Endothelial cell of umbilical vein (primary cell): ENCODE results near the gene DDOST. TPM values are rescaled to one million over a fixed set of nuclear protein-coding genes. Genes with fewer than 3 reads are reported as not detected.

ENCODE experiments used
- BruUV-seq: library from RNA; stranded (reverse); fragments of 400-500 nt; replicated peaks from 2 replicates; lab custom pipeline; 2021; lab: Mats Ljungman, UMichigan
- CTCF ChIA-PET: fragments of 300-600, 350-600 bp; sonication (Branson Sonifier 250); formaldehyde crosslinking; loops from one replicate; lab custom pipeline; 2021; ENCODE audit warnings: antibody characterized with exemption, inconsistent platforms; lab: Charles Lee
- POLR2A ChIA-PET: fragments of 300-600, 350-600 bp; sonication (Branson Sonifier 250); formaldehyde crosslinking; loops from one replicate; lab custom pipeline; 2021; ENCODE audit warnings: antibody characterized with exemption, inconsistent platforms; lab: Charles Lee
- DNase-seq: peaks from one replicate; pipeline ENCODE4 v3.0.0-alpha.2; 2011; ENCODE audit warnings: low read depth, low spot score
- FAIRE-seq: peaks from 2 replicates; lab custom pipeline; 2011; peaks lifted over from hg19 to GRCh38; lab: Jason Lieb, UNC
- H2AFZ ChIP-seq: 2 replicates; pipeline ENCODE4 v1.6.0; 2012; ENCODE audit warnings: low read depth, low read length, control low read depth, inconsistent platforms
- H3K27ac ChIP-seq: 2 replicates; pipeline ENCODE4 v1.5.1; 2011; ENCODE audit warnings: low read depth, mild to moderate bottlenecking, control low read depth, low read length, moderate library complexity; ENCODE audit not compliant: insufficient read depth
- H3K27me3 ChIP-seq, 2 experiments: 2 replicates each; pipeline versions ENCODE4 v1.6.0 to v1.6.1; 2011; ENCODE audit warnings: low read length in 2 of 2, mixed read lengths in 1 of 2; ENCODE audit not compliant: control insufficient read depth in 2 of 2, insufficient read depth in 2 of 2
- H3K36me3 ChIP-seq, 2 experiments: 2 replicates in 1 of 2; 3 replicates in 1 of 2; pipeline ENCODE4 v1.5.1; 2011; ENCODE audit warnings: low read length in 2 of 2, mild to moderate bottlenecking in 1 of 2, moderate library complexity in 1 of 2; ENCODE audit not compliant: control insufficient read depth in 2 of 2, insufficient read depth in 2 of 2; ENCODE audit errors: extremely low read depth in 1 of 2
- H3K4me1 ChIP-seq: 3 replicates; pipeline ENCODE4 v1.5.1; 2011; ENCODE audit warnings: mild to moderate bottlenecking, low read length; ENCODE audit not compliant: control insufficient read depth, insufficient read depth; ENCODE audit errors: extremely low read depth
- H3K4me2 ChIP-seq: 2 replicates; pipeline ENCODE4 v1.6.1; 2011; ENCODE audit warnings: low read length, control low read depth, mixed read lengths; ENCODE audit not compliant: insufficient read depth
- H3K4me3 ChIP-seq, 3 experiments: fragments of 200-600 bp in 1 of 3; sonication (generic), shearing (Covaris generic) in 1 of 3; replicated peaks in 1 of 3; 2 replicates each; pipeline ENCODE4 v1.5.1; 2011 to 2016; ENCODE audit warnings: control low read depth in 3 of 3, low read length in 3 of 3, mild to moderate bottlenecking in 2 of 3, inconsistent platforms in 1 of 3, low read depth in 1 of 3, moderate library complexity in 1 of 3; ENCODE audit not compliant: insufficient read depth in 1 of 3
- H3K79me2 ChIP-seq: 2 replicates; pipeline ENCODE4 v1.6.0; 2012; ENCODE audit warnings: low read length, inconsistent platforms; ENCODE audit not compliant: control insufficient read depth, insufficient read depth
- H3K9ac ChIP-seq: replicated peaks from 2 replicates; pipeline ENCODE3; 2011; ENCODE audit warnings: low read length, control low read depth; ENCODE audit not compliant: insufficient read depth; ENCODE audit errors: extremely low read depth
- H3K9me1 ChIP-seq: replicated peaks from 3 replicates; pipeline ENCODE4 v1.6.0; 2011; ENCODE audit warnings: mild to moderate bottlenecking, low read length; ENCODE audit not compliant: control insufficient read depth, insufficient read depth; ENCODE audit errors: extremely low read depth
- H3K9me3 ChIP-seq: replicated peaks from 2 replicates; pipeline ENCODE4 v1.5.1; 2012; ENCODE audit warnings: low read length, inconsistent platforms; ENCODE audit not compliant: control insufficient read depth, insufficient read depth
- H4K20me1 ChIP-seq: replicated peaks from 2 replicates; pipeline ENCODE3; 2011; ENCODE audit warnings: mild to moderate bottlenecking, low read length; ENCODE audit not compliant: control insufficient read depth, insufficient read depth; ENCODE audit errors: extremely low read depth
- EZH2 ChIP-seq: IDR thresholded peaks from 2 replicates; pipeline ENCODE4 v1.6.1; 2012; ENCODE audit warnings: borderline replicate concordance, low read depth, mild to moderate bottlenecking, moderate library complexity, low read length, inconsistent platforms; ENCODE audit not compliant: severe bottlenecking
- FOS ChIP-seq: IDR thresholded peaks from 2 replicates; pipeline ENCODE4 v1.6.1; 2011; ENCODE audit warnings: mild to moderate bottlenecking, low read length, moderate library complexity, borderline replicate concordance; ENCODE audit not compliant: insufficient read depth
- GATA2 ChIP-seq: IDR thresholded peaks from 2 replicates; pipeline ENCODE4 v1.7.0; 2011; ENCODE audit warnings: low read depth, mild to moderate bottlenecking, moderate library complexity, mixed read lengths, low read length; ENCODE audit not compliant: insufficient read length, insufficient read depth
- JUN ChIP-seq: IDR thresholded peaks from 2 replicates; pipeline ENCODE4 v1.6.1; 2011; ENCODE audit warnings: borderline replicate concordance, low read depth; ENCODE audit not compliant: insufficient read length, insufficient read depth
- MYC ChIP-seq: IDR thresholded peaks from one replicate; pipeline ENCODE4 v1.6.1; 2011; ENCODE audit warnings: mild to moderate bottlenecking, low read depth, low read length
- POLR2A ChIP-seq: IDR thresholded peaks from 2 replicates; pipeline ENCODE4 v1.6.1; 2012; ENCODE audit warnings: low read depth, mild to moderate bottlenecking, control low read depth, low read length
- POLR2AphosphoS5 ChIP-seq: IDR thresholded peaks from 2 replicates; pipeline ENCODE4 v1.6.1; 2012; ENCODE audit warnings: low read depth, mild to moderate bottlenecking, control low read depth, low read length, moderate library complexity; ENCODE audit not compliant: insufficient read depth
- dilution Hi-C: fragments of 300-500 bp; cut with MboI; formaldehyde crosslinking; loops from one replicate; pipeline ENCODE4 v1.15.0; 2019; ENCODE audit warnings: low sequenced_read_pairs; ENCODE audit not compliant: extremely low pct_ligation_motif_present
- intact Hi-C: fragments of 100-400 bp; cut with micrococcal nuclease; formaldehyde crosslinking; loops from one replicate; pipeline ENCODE4 v1.10.0; 2022
- polyA plus RNA-seq, 4 experiments: library from polyadenylated mRNA; depleted of rRNA in 3 of 4; stranded (reverse) in 3 of 4; unstranded in 1 of 4; fragments of >200 nt; gene quantifications; 2 replicates each; pipeline versions ENCODE4 v1.2.1 to v1.2.3, GENCODE V29; 2011 to 2012; ENCODE audit warnings: missing spikeins in 1 of 4
- total RNA-seq: library from RNA; stranded (reverse); gene quantifications from 2 replicates; pipeline ENCODE4 v1.2.3, GENCODE V29; 2021
- TF ChIP-seq, protein P1 (sequence below): IDR thresholded peaks from 2 replicates; pipeline ENCODE4 v1.6.1; 2011; ENCODE audit not compliant: insufficient read depth, insufficient read length
- TF ChIP-seq, protein P2 (sequence below), 2 donors: IDR thresholded peaks; 1 replicate in 1 of 2; 2 replicates in 1 of 2; pipeline ENCODE4 v1.5.1; 2011; ENCODE audit warnings: low read length in 2 of 2, mild to moderate bottlenecking in 2 of 2, moderate library complexity in 2 of 2, control low read depth in 1 of 2, inconsistent platforms in 1 of 2, low read depth in 1 of 2; ENCODE audit not compliant: insufficient read depth in 1 of 2; ENCODE audit errors: extremely low read depth in 1 of 2

DDOST gene
- total and polyA plus RNA-seq, 2 donors (not counting 3 experiments of a cell fraction or from before 2014, with no cell fraction given): 319 to 533 TPM

DNA sequence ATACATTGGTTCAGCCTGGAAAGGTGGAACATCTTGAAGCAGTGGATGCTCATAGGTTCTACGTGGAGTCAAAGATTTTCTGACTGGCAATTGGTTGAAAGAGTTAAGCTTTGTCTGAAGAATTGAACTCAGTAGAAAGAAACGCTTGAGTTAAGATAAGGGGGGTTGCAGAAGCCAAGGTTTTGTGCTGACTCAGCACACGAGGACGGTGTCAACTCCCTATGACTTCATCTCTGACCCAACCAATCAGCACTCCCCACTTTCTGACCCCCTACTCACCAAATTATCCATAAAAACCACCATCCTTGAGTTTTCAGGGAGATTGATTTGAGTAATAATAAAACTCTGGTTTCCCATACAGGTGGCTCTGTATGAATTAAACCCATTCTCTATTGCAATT is 30.4 kb downstream of the DDOST start:
- FAIRE-seq: no peak
- CTCF ChIA-PET: interaction anchor here (0.8 to 7.7 kb wide), 4 partner anchors 9 to 95 kb away, joined by 3 to 173 read pairs (median 4); no protein-coding TSS in a partner anchor
- no peak for DNase-seq

More for the DNA sequence above, 30.4 kb downstream of the DDOST start:
- H2AFZ ChIP-seq: no peak overlapping the region
- no peak overlapping the region for H3K4me3 ChIP-seq
- no peaks in the 10 kb centered on the region for H3K9me1 ChIP-seq
- TF ChIP-seq POLR2A (no peak), GATA2 (no peak), JUN (no peak), POLR2AphosphoS5 (no peak), MYC (no peak), FOS (no peak), EZH2 (no peak)
- TF ChIP-seq, protein P1, sequence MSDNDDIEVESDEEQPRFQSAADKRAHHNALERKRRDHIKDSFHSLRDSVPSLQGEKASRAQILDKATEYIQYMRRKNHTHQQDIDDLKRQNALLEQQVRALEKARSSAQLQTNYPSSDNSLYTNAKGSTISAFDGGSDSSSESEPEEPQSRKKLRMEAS: no peak
- TF ChIP-seq, protein P2, sequence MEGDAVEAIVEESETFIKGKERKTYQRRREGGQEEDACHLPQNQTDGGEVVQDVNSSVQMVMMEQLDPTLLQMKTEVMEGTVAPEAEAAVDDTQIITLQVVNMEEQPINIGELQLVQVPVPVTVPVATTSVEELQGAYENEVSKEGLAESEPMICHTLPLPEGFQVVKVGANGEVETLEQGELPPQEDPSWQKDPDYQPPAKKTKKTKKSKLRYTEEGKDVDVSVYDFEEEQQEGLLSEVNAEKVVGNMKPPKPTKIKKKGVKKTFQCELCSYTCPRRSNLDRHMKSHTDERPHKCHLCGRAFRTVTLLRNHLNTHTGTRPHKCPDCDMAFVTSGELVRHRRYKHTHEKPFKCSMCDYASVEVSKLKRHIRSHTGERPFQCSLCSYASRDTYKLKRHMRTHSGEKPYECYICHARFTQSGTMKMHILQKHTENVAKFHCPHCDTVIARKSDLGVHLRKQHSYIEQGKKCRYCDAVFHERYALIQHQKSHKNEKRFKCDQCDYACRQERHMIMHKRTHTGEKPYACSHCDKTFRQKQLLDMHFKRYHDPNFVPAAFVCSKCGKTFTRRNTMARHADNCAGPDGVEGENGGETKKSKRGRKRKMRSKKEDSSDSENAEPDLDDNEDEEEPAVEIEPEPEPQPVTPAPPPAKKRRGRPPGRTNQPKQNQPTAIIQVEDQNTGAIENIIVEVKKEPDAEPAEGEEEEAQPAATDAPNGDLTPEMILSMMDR (IDR thresholded peaks at IDR 0.05; ENCODE audit: extremely low read depth in 1 of 2, insufficient read depth in 1 of 2, low read depth in 1 of 2, low read length in 2 of 2): no peak
- H4K20me1 ChIP-seq: no peaks in the 10 kb centered on the region
- H3K27ac ChIP-seq: no peak overlapping the region
- H3K27me3 ChIP-seq: peaks cover 0 to 3% of the 10 kb centered on the region in 2 experiments
- no peak overlapping the region for H3K9ac ChIP-seq
- peaks cover 10% of the 10 kb centered on the region for H3K4me1 ChIP-seq
- no peaks in the 10 kb centered on the region for H3K79me2 ChIP-seq
- H3K36me3 ChIP-seq: no peaks in the 10 kb centered on the region
- dilution Hi-C loops (no loop called here), intact Hi-C loops (loop anchor here (5.0 kb wide), 1 partner anchor 123 kb away; the partner anchor contains the start of gene MUL1)
- no TSS peak for BruUV-seq
- H3K9me3 ChIP-seq: no peaks in the 10 kb centered on the region
- H3K4me2 ChIP-seq: no peak overlapping the region
- POLR2A ChIA-PET: no interaction called here
